Endothelial cell (in vitro differentiated cells): Measurements from ENCODE around the gene FNIP2. TPM values are rescaled to one million over a fixed set of nuclear protein-coding genes. Genes with fewer than 3 reads are reported as not detected.
A peak's percentile ranks its signal among the peaks of the same experiment; 100 is the strongest.

ENCODE experiments used
- DNase-seq: peaks from one replicate; pipeline ENCODE4 v3.0.0; 2021; ENCODE audit warnings: low spot score
- H3K27ac Mint-ChIP-seq: one replicate; pipeline ENCODE4 v1.8.0; 2021; ENCODE audit warnings: mixed read lengths, inconsistent platforms; ENCODE audit not compliant: unreplicated experiment
- H3K27me3 Mint-ChIP-seq: one replicate; pipeline ENCODE4 v1.8.0; 2021; ENCODE audit warnings: mild to moderate bottlenecking, moderate library complexity, mixed read lengths, inconsistent platforms; ENCODE audit not compliant: unreplicated experiment
- H3K36me3 Mint-ChIP-seq: one replicate; pipeline ENCODE4 v1.8.0; 2021; ENCODE audit warnings: mild to moderate bottlenecking, low read depth, mixed read lengths, inconsistent platforms; ENCODE audit not compliant: unreplicated experiment
- H3K4me1 Mint-ChIP-seq: one replicate; pipeline ENCODE4 v1.8.0; 2021; ENCODE audit warnings: mild to moderate bottlenecking, mixed read lengths, inconsistent platforms; ENCODE audit not compliant: unreplicated experiment
- H3K4me3 Mint-ChIP-seq: one replicate; pipeline ENCODE4 v1.8.0; 2021; ENCODE audit warnings: mild to moderate bottlenecking, mixed read lengths, inconsistent platforms; ENCODE audit not compliant: unreplicated experiment
- H3K9me3 Mint-ChIP-seq: one replicate; pipeline ENCODE4 v1.8.0; 2021; ENCODE audit warnings: mixed read lengths, inconsistent platforms; ENCODE audit not compliant: unreplicated experiment
- CTCF ChIP-seq: fragments of 200-600 bp; sonication (generic); IDR thresholded peaks from one replicate; pipeline ENCODE4 v1.5.0; 2021; ENCODE audit warnings: antibody characterized with exemption; ENCODE audit not compliant: unreplicated experiment
- total RNA-seq: library from RNA; stranded (reverse); fragmentation: NEBNext Ultra II Directional; extraction: Animal tissue kit (Norgen Biotek cat#: 25700); gene quantifications from one replicate; pipeline ENCODE4 v1.2.1, GENCODE V29; 2021; ENCODE audit not compliant: unreplicated experiment

The FNIP2 gene
- total RNA-seq, 1 donor from 2014 or later = 34.3 TPM

GRCh38 chr4:158811216-158811540 lies 42.4 kb downstream of the FNIP2 start:
- no peak for DNase-seq
- Mint-ChIP-seq H3K27ac (no peak overlapping the region), H3K9me3 (no peaks in the 10 kb centered on the region), H3K4me3 (no peak overlapping the region), H3K27me3 (no peaks in the 10 kb centered on the region), H3K36me3 (no peaks in the 10 kb centered on the region), H3K4me1 (peaks cover 30% of the 10 kb centered on the region)
- TF ChIP-seq CTCF = no peak

- Mint-ChIP-seq H3K9me3 (no peaks in the 10 kb centered on the region), H3K4me1 (peaks cover 30% of the 10 kb centered on the region), H3K27ac (peak overlapping the region; percentile 43), H3K36me3 (no peaks in the 10 kb centered on the region), H3K27me3 (no peaks in the 10 kb centered on the region), H3K4me3 (no peak overlapping the region)
- no peak for TF ChIP-seq CTCF
- DNase-seq = no peak
These were observed 42.9 kb downstream of the FNIP2 start for GRCh38 chr4:158811704-158812103.

GRCh38 chr4:158812133-158812532 lies 43.3 kb downstream of the FNIP2 start:
- DNase-seq = no peak
- H3K36me3 Mint-ChIP-seq = no peaks in the 10 kb centered on the region
- no peak for TF ChIP-seq CTCF
- H3K9me3 Mint-ChIP-seq = no peaks in the 10 kb centered on the region
- H3K27ac Mint-ChIP-seq = peak overlapping the region; percentile 41
- H3K4me3 Mint-ChIP-seq = no peak overlapping the region
- no peaks in the 10 kb centered on the region for H3K27me3 Mint-ChIP-seq
- H3K4me1 Mint-ChIP-seq = peaks cover 33% of the 10 kb centered on the region

GRCh38 chr4:158812543-158812942 lies 43.7 kb downstream of the FNIP2 start:
- Mint-ChIP-seq H3K36me3 (no peaks in the 10 kb centered on the region), H3K4me3 (no peak overlapping the region), H3K27me3 (no peaks in the 10 kb centered on the region), H3K4me1 (peaks cover 36% of the 10 kb centered on the region), H3K9me3 (no peaks in the 10 kb centered on the region), H3K27ac (no peak overlapping the region)
- TF ChIP-seq CTCF = no peak
- no peak for DNase-seq

DNA sequence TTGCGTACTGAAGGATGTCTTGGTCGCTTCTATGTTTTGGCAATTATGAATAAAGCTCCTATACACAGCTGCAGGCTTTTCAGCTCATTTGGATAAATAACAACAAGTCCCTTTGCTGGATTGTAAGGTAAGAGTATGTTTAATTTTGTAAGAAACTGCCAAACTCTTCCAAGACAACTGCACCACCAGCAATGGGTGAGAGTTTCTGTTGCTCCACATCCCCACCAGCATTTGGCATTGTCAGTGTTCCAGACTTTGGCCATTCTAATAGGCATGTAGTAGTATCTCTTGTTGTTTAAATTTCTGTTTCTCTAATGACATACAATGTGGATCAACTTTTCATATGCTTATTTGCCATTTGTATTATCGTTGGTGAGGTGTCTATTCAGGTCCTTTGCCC lies 44.3 kb downstream of the FNIP2 start:
- H3K27me3 Mint-ChIP-seq = no peaks in the 10 kb centered on the region
- TF ChIP-seq CTCF = no peak
- H3K4me1 Mint-ChIP-seq = peaks cover 39% of the 10 kb centered on the region
- no peaks in the 10 kb centered on the region for H3K9me3 Mint-ChIP-seq
- H3K4me3 Mint-ChIP-seq = no peak overlapping the region
- no peak for DNase-seq
- no peak overlapping the region for H3K27ac Mint-ChIP-seq
- no peaks in the 10 kb centered on the region for H3K36me3 Mint-ChIP-seq
